ENCODE results near the gene HOGA1. TPM values are rescaled to one million over a fixed set of nuclear protein-coding genes. Genes with fewer than 3 reads are reported as not detected.

The HOGA1 gene
- total and polyA plus RNA-seq, 12 donors = 2.1 to 30.8 (median 13.0) TPM

- intact Hi-C loops (cut with DNase I) = no loop called here
- no peaks in the 10 kb centered on the region for H3K36me3 ChIP-seq (replicated peaks in 1 of 2)
- 45 to 55% (median 49%) methylated on average over 10 of the region's 10 CpGs for WGBS, 4 donors
- H3K4me3 ChIP-seq = no peak overlapping the region
- H3K27ac ChIP-seq = peak overlapping the region; percentile 8 to 98 (median 79)
- peaks cover 12 to 20% of the 10 kb centered on the region in 2 donors for H3K4me1 ChIP-seq (replicated peaks in 1 of 2)
- no peaks in the 10 kb centered on the region for H3K27me3 ChIP-seq
- H3K9me3 ChIP-seq (replicated peaks in 1 of 3) = no peaks in the 10 kb centered on the region
- peak; percentile 78 to 90 (median 84) for DNase-seq
- no peak for TF ChIP-seq CTCF (IDR thresholded peaks at IDR 0.05)
- peak in 1 of 2 donors; percentile 42 for TF ChIP-seq POLR2A (IDR thresholded peaks at IDR 0.05)
Measured at GRCh38 chr10:97596101-97597082, 12.2 kb downstream of the HOGA1 start.

- H3K27me3 ChIP-seq = no peaks in the 10 kb centered on the region
- peak overlapping the region in 1 of 5 donors; percentile 8 for H3K27ac ChIP-seq
- DNase-seq = no peak
- intact Hi-C loops (cut with DNase I) = no loop called here
- WGBS, 4 donors = 90 to 96% (median 94%) methylated on average over 2 of the region's 2 CpGs
- H3K9me3 ChIP-seq (replicated peaks in 1 of 3) = no peaks in the 10 kb centered on the region
- no peak overlapping the region for H3K4me3 ChIP-seq
- peaks cover 12 to 27% of the 10 kb centered on the region in 2 donors for H3K4me1 ChIP-seq (replicated peaks in 1 of 2)
- no peaks in the 10 kb centered on the region for H3K36me3 ChIP-seq (replicated peaks in 1 of 2)
- TF ChIP-seq POLR2A (IDR thresholded peaks at IDR 0.05) (no peak), CTCF (IDR thresholded peaks at IDR 0.05) (no peak)
Measured at GRCh38 chr10:97597778-97598177, 13.6 kb downstream of the HOGA1 start.

- Histone ChIP-seq H3K36me3 (replicated peaks in 1 of 2) (no peaks in the 10 kb centered on the region), H3K27me3 (no peaks in the 10 kb centered on the region), H3K9me3 (replicated peaks in 1 of 3) (no peaks in the 10 kb centered on the region), H3K4me3 (no peak overlapping the region), H3K4me1 (replicated peaks in 1 of 2) (peaks cover 12 to 27% of the 10 kb centered on the region in 2 donors), H3K27ac (no peak overlapping the region)
- no peak for TF ChIP-seq POLR2A (IDR thresholded peaks at IDR 0.05)
- no peak for TF ChIP-seq CTCF (IDR thresholded peaks at IDR 0.05)
- 92 to 95% (median 93%) methylated on average over 11 to 19 of the region's 19 CpGs for WGBS, 4 donors
- intact Hi-C loops (cut with DNase I) = no loop called here
- no peak for DNase-seq
Measured at GRCh38 chr10:97598407-97599271, 14.4 kb downstream of the HOGA1 start.

- Histone ChIP-seq H3K4me3 (no peak overlapping the region), H3K4me1 (replicated peaks in 1 of 2) (peaks cover 12 to 27% of the 10 kb centered on the region in 2 donors), H3K27ac (no peak overlapping the region), H3K36me3 (replicated peaks in 1 of 2) (no peaks in the 10 kb centered on the region), H3K9me3 (replicated peaks in 1 of 3) (no peaks in the 10 kb centered on the region), H3K27me3 (no peaks in the 10 kb centered on the region)
- 93 to 97% (median 94%) methylated on average over 6 of the region's 6 CpGs for WGBS, 4 donors
- intact Hi-C loops (cut with DNase I) = no loop called here
- DNase-seq = no peak
- no peak for TF ChIP-seq POLR2A (IDR thresholded peaks at IDR 0.05)
- no peak for TF ChIP-seq CTCF (IDR thresholded peaks at IDR 0.05)
Measured at GRCh38 chr10:97599272-97599619, 15.1 kb downstream of the HOGA1 start.

All from adrenal gland (tissue), 12 donors.